Measurements from ENCODE around the gene PRADC1. TPM values are rescaled to one million over a fixed set of nuclear protein-coding genes. Genes with fewer than 3 reads are reported as not detected.
A peak's percentile ranks its signal among the peaks of the same experiment; 100 is the strongest.

Gene PRADC1
- total and polyA plus RNA-seq, 4 experiments from 2014 or later: 7.0 to 41.5 (median 14.0) TPM

- Mint-ChIP-seq H3K4me1 (peaks cover 0 to 6% (median 0%) of the 10 kb centered on the region in 4 donors), H3K9me3 (no peaks in the 10 kb centered on the region), H3K4me3 (no peak overlapping the region), H3K27me3 (no peaks in the 10 kb centered on the region), H3K36me3 (peaks cover 20 to 46% of the 10 kb centered on the region in 2 donors), H3K27ac (no peak overlapping the region)
- no peaks in the 10 kb centered on the region for H3K9me3 ChIP-seq (ENCODE audit: control insufficient read depth in 1 of 2, low read length in 2 of 2)
- CTCF ChIA-PET (ENCODE audit: partially characterized antibody): interaction anchor here (1.0 kb wide), 1 partner anchor 13 kb away, joined by 4 read pairs; no protein-coding TSS in a partner anchor
- intact Hi-C loops (cut with micrococcal nuclease): no loop called here
- no peaks in the 10 kb centered on the region for H3K4me1 ChIP-seq (ENCODE audit: insufficient read depth, low read length)
- no peaks in the 10 kb centered on the region for H3K27me3 ChIP-seq (ENCODE audit: insufficient read depth, low read length)
- no peak overlapping the region for H3K27ac ChIP-seq (ENCODE audit: low read depth, low read length)
- no peak for DNase-seq
- POLR2A ChIA-PET (ENCODE audit: partially characterized antibody): interaction anchor here (2.0 kb wide), 1 partner anchor 8 kb away, joined by 9 read pairs; the partner anchor contains the start of genes CCT7 and PRADC1
- H3K36me3 ChIP-seq (ENCODE audit: insufficient read depth, low read length): peaks cover 28% of the 10 kb centered on the region
- no peak overlapping the region for H3K4me3 ChIP-seq (ENCODE audit: low read length in 2 of 2)
Observed at GRCh38 chr2:73225513-73226360, 7.3 kb downstream of the PRADC1 start.

- intact Hi-C loops (cut with micrococcal nuclease): no loop called here
- POLR2A ChIA-PET (ENCODE audit: partially characterized antibody): interaction anchor here (1.2 kb wide), 2 partner anchors 11 to 15 kb away, joined by 3 read pairs; no protein-coding TSS in a partner anchor
- no peak overlapping the region for H3K27ac Mint-ChIP-seq
Observed at GRCh38 chr2:73223821-73224220, 9.2 kb downstream of the PRADC1 start.

DNA sequence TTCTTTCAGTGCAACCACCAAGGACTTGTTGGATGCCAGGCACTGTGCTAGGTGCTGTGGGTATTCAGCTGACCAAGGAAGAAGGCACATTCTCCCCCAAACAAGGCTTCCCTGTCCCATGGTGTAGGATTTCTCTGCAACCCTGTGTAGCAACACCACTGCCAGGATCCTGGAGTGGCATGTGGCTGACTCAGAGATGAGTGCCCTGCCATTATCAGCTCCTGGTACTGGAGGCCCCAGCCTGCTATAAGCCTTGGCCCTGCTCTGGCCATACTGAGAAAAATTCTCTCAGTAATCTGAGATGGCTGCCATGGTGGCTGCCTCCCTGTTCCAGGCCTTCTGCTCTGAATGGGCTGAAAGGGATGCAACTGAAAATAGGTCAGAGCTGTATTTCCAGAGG, 14.7 kb downstream of the PRADC1 start:
- H3K27me3 Mint-ChIP-seq: no peaks in the 10 kb centered on the region
- H3K36me3 Mint-ChIP-seq: peaks cover 15 to 44% of the 10 kb centered on the region in 2 donors
- H3K9me3 Mint-ChIP-seq: no peaks in the 10 kb centered on the region
- intact Hi-C loops (cut with micrococcal nuclease): no loop called here
- no peak for DNase-seq
- Histone ChIP-seq H3K9me3 (ENCODE audit: control insufficient read depth in 1 of 2, low read length in 2 of 2) (no peaks in the 10 kb centered on the region), H3K27me3 (ENCODE audit: insufficient read depth, low read length) (no peaks in the 10 kb centered on the region), H3K27ac (ENCODE audit: low read depth, low read length) (no peak overlapping the region), H3K4me1 (ENCODE audit: insufficient read depth, low read length) (peaks cover 20% of the 10 kb centered on the region), H3K36me3 (ENCODE audit: insufficient read depth, low read length) (peaks cover 35% of the 10 kb centered on the region), H3K4me3 (ENCODE audit: low read length in 2 of 2) (no peak overlapping the region)
- no peak overlapping the region for H3K27ac Mint-ChIP-seq
- ChIA-PET POLR2A (ENCODE audit: partially characterized antibody) (interaction anchor here (2.0 kb wide), 1 partner anchor 15 kb away, joined by 11 read pairs; the partner anchor contains the start of genes CCT7 and PRADC1), CTCF (ENCODE audit: partially characterized antibody) (interaction anchor here (1.3 to 3.6 kb wide), 2 partner anchors 10 to 41 kb away, joined by 3 to 9 read pairs; no protein-coding TSS in a partner anchor)
- H3K4me3 Mint-ChIP-seq: no peak overlapping the region
- H3K4me1 Mint-ChIP-seq: peaks cover 20 to 27% (median 23%) of the 10 kb centered on the region in 4 donors

More at GRCh38 chr2:73223821-73224220, 9.2 kb downstream of the PRADC1 start:
- H3K4me1 Mint-ChIP-seq: peaks cover 0 to 6% (median 0%) of the 10 kb centered on the region in 4 donors
- H3K4me1 ChIP-seq (ENCODE audit: insufficient read depth, low read length): no peaks in the 10 kb centered on the region
- no peaks in the 10 kb centered on the region for H3K27me3 Mint-ChIP-seq
- no peaks in the 10 kb centered on the region for H3K27me3 ChIP-seq (ENCODE audit: insufficient read depth, low read length)
- H3K4me3 Mint-ChIP-seq: no peak overlapping the region
- no peaks in the 10 kb centered on the region for H3K9me3 ChIP-seq (ENCODE audit: control insufficient read depth in 1 of 2, low read length in 2 of 2)
- H3K4me3 ChIP-seq (ENCODE audit: low read length in 2 of 2): no peak overlapping the region
- no peak overlapping the region for H3K27ac ChIP-seq (ENCODE audit: low read depth, low read length)
- H3K9me3 Mint-ChIP-seq: no peaks in the 10 kb centered on the region
- H3K36me3 ChIP-seq (ENCODE audit: insufficient read depth, low read length): peaks cover 40% of the 10 kb centered on the region
- DNase-seq: no peak
- CTCF ChIA-PET (ENCODE audit: partially characterized antibody): interaction anchor here (1.7 to 3.7 kb wide), 2 partner anchors 10 to 11 kb away, joined by 7 to 19 read pairs; partner anchors contain the start of genes CCT7, PRADC1 and SMYD5
- peaks cover 20 to 57% of the 10 kb centered on the region in 2 donors for H3K36me3 Mint-ChIP-seq

DNA sequence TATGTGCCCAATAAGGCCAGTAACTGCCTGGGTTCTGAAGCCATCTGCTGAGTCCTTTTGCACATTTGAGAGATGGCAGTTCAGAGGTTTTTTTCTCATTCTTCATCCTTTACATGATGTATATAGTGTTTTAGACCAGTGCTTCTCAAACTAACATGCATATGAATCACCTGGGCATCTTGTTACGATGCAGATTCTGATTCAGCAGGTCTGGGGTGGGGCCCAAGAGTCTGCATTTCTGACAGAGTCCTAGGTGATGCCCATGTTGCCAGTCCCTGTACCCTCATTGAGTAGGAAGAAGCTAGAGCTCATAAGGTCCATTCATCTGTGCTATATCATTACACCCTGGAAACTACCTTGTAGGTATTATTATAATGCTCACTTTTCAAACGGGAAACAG, 15.2 kb downstream of the PRADC1 start:
- Histone ChIP-seq H3K9me3 (ENCODE audit: control insufficient read depth in 1 of 2, low read length in 2 of 2) (no peaks in the 10 kb centered on the region), H3K27me3 (ENCODE audit: insufficient read depth, low read length) (no peaks in the 10 kb centered on the region), H3K4me1 (ENCODE audit: insufficient read depth, low read length) (peaks cover 25% of the 10 kb centered on the region), H3K36me3 (ENCODE audit: insufficient read depth, low read length) (peaks cover 30% of the 10 kb centered on the region), H3K27ac (ENCODE audit: low read depth, low read length) (no peak overlapping the region), H3K4me3 (ENCODE audit: low read length in 2 of 2) (no peak overlapping the region)
- CTCF ChIA-PET (ENCODE audit: partially characterized antibody): interaction anchor here (1.3 to 3.6 kb wide), 2 partner anchors 11 to 40 kb away, joined by 3 to 9 read pairs; no protein-coding TSS in a partner anchor
- Mint-ChIP-seq H3K36me3 (peaks cover 15 to 41% of the 10 kb centered on the region in 2 donors), H3K27me3 (no peaks in the 10 kb centered on the region), H3K9me3 (no peaks in the 10 kb centered on the region), H3K27ac (peak overlapping the region in 1 of 7 donors; percentile 18), H3K4me1 (peaks cover 21 to 32% (median 26%) of the 10 kb centered on the region in 4 donors), H3K4me3 (peak overlapping the region in 1 of 8 donors; percentile 7)
- DNase-seq: no peak
- POLR2A ChIA-PET (ENCODE audit: partially characterized antibody): interaction anchor here (2.0 kb wide), 1 partner anchor 16 kb away, joined by 11 read pairs; the partner anchor contains the start of genes CCT7 and PRADC1
- intact Hi-C loops (cut with micrococcal nuclease): no loop called here

DNA sequence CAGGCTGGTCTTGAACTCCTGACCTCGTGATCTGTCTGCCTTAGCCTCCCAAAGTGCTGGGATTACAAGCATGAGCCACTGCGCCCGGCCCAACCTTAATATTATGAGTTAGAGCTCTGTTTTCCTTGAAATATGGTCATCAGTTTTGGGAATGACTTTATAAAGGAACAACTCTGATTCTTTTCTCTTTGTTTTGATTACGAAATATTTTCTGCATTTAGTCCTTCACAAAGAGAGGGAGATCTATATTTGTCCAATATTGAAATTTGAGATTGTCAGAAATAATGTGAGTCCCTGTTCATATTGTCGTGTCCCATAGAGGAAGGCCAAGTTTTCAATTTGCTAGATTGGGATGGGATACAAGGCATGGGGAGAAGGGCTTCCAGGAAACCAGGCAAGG, 15.9 kb downstream of the PRADC1 start:
- no peak overlapping the region for H3K27ac ChIP-seq (ENCODE audit: low read depth, low read length)
- intact Hi-C loops (cut with micrococcal nuclease): no loop called here
- peak overlapping the region in 1 of 7 donors; percentile 18 for H3K27ac Mint-ChIP-seq
- DNase-seq: no peak
- peaks cover 32% of the 10 kb centered on the region for H3K4me1 ChIP-seq (ENCODE audit: insufficient read depth, low read length)
- H3K9me3 ChIP-seq (ENCODE audit: control insufficient read depth in 1 of 2, low read length in 2 of 2): no peaks in the 10 kb centered on the region
- no peak overlapping the region for H3K4me3 ChIP-seq (ENCODE audit: low read length in 2 of 2)
- peaks cover 9 to 35% of the 10 kb centered on the region in 2 donors for H3K36me3 Mint-ChIP-seq
- H3K9me3 Mint-ChIP-seq: no peaks in the 10 kb centered on the region
- ChIA-PET CTCF (ENCODE audit: partially characterized antibody) (interaction anchor here (0.6 to 3.6 kb wide), 3 partner anchors 11 to 1886 kb away, joined by 3 to 9 read pairs (median 3); partner anchors contain the start of gene ZNF638), POLR2A (ENCODE audit: partially characterized antibody) (interaction anchor here (2.7 kb wide), 1 partner anchor 16 kb away, joined by 17 read pairs; the partner anchor contains the start of genes CCT7 and PRADC1)
- no peaks in the 10 kb centered on the region for H3K27me3 Mint-ChIP-seq
- H3K4me3 Mint-ChIP-seq: no peak overlapping the region
- peaks cover 25 to 38% (median 31%) of the 10 kb centered on the region in 4 donors for H3K4me1 Mint-ChIP-seq
- peaks cover 25% of the 10 kb centered on the region for H3K36me3 ChIP-seq (ENCODE audit: insufficient read depth, low read length)
- no peaks in the 10 kb centered on the region for H3K27me3 ChIP-seq (ENCODE audit: insufficient read depth, low read length)

DNA sequence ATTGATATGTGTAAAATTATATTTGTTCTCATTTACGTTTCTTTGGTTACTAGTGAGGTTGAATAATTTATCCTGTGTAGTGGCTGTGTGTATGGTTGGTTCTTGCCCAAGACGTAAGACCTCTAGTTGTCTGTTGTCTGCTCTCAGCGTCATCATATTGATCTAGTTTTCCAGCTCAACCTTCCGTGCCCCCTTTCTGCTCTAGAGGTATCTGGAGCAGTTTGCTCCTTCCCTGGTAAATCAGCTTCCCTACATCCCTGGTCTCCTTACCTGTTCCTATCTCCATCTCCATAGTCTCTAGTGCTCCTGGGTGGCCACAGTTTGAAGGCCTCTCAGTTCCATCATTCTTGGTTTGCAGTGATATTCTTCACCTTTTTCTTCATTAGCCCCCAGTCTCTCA, 17.8 kb downstream of the PRADC1 start:
- no peaks in the 10 kb centered on the region for H3K9me3 ChIP-seq (ENCODE audit: control insufficient read depth in 1 of 2, low read length in 2 of 2)
- peaks cover 33% of the 10 kb centered on the region for H3K4me1 ChIP-seq (ENCODE audit: insufficient read depth, low read length)
- Mint-ChIP-seq H3K27me3 (no peaks in the 10 kb centered on the region), H3K4me3 (peak overlapping the region; percentile 88 to 99 (median 94)), H3K9me3 (no peaks in the 10 kb centered on the region), H3K4me1 (peaks cover 25 to 38% (median 31%) of the 10 kb centered on the region in 4 donors), H3K27ac (peak overlapping the region; percentile 38 to 94 (median 72)), H3K36me3 (peaks cover 0 to 16% of the 10 kb centered on the region in 2 donors)
- ChIA-PET CTCF (ENCODE audit: partially characterized antibody) (interaction anchor here (0.8 to 3.6 kb wide), 4 partner anchors 16 to 129 kb away, joined by 3 to 9 read pairs (median 5); partner anchors contain the start of gene PRADC1), POLR2A (ENCODE audit: partially characterized antibody) (interaction anchor here (2.7 kb wide), 1 partner anchor 17 kb away, joined by 17 read pairs; the partner anchor contains the start of genes CCT7 and PRADC1)
- peaks cover 6% of the 10 kb centered on the region for H3K36me3 ChIP-seq (ENCODE audit: insufficient read depth, low read length)
- no peak for DNase-seq
- no peaks in the 10 kb centered on the region for H3K27me3 ChIP-seq (ENCODE audit: insufficient read depth, low read length)
- H3K27ac ChIP-seq (ENCODE audit: low read depth, low read length): no peak overlapping the region
- H3K4me3 ChIP-seq (ENCODE audit: low read length in 2 of 2): no peak overlapping the region
- intact Hi-C loops (cut with micrococcal nuclease): no loop called here
